NT2/D1 (cell line): ENCODE measurements around the gene DTWD2.
"Not testable (repeated sequence)": the region's sequence is repeated elsewhere in the genome, so short reads cannot be mapped to it uniquely, and the experiment has no call there.

ENCODE experiments used
- DNase-seq: peaks from one replicate; pipeline ENCODE4 v3.0.0-alpha.2; 2011; ENCODE audit warnings: low read depth, low spot score
- H3K27me3 ChIP-seq: 2 replicates; pipeline ENCODE4 v1.6.0; 2011; ENCODE audit warnings: mild to moderate bottlenecking; ENCODE audit not compliant: insufficient read length, insufficient read depth
- H3K36me3 ChIP-seq: 2 replicates; pipeline ENCODE4 v1.6.1; 2011; ENCODE audit warnings: mild to moderate bottlenecking, low read length, mixed read lengths; ENCODE audit not compliant: insufficient read depth, insufficient read length
- H3K4me1 ChIP-seq: 2 replicates; pipeline ENCODE4 v1.5.1; 2011; ENCODE audit not compliant: insufficient read depth, insufficient read length
- H3K4me3 ChIP-seq: 2 replicates; pipeline ENCODE4 v1.5.1; 2011; ENCODE audit warnings: low read depth; ENCODE audit not compliant: insufficient read length
- H3K9ac ChIP-seq: 2 replicates; pipeline ENCODE4 v1.6.0; 2011; ENCODE audit warnings: low read depth; ENCODE audit not compliant: insufficient read length
- H3K9me3 ChIP-seq: 2 replicates; pipeline ENCODE4 v1.5.1; 2011; ENCODE audit warnings: mild to moderate bottlenecking, low read length; ENCODE audit not compliant: insufficient read depth
- SUZ12 ChIP-seq: IDR thresholded peaks from 2 replicates; pipeline ENCODE4 v1.6.1; 2011; ENCODE audit not compliant: insufficient read length, insufficient read depth; ENCODE audit errors: extremely low read depth
- YY1 ChIP-seq: IDR thresholded peaks from 2 replicates; pipeline ENCODE4 v1.6.1; 2011; ENCODE audit not compliant: insufficient read length, insufficient read depth
- ZNF274 ChIP-seq: IDR thresholded peaks from 2 replicates; pipeline ENCODE4 v1.6.1; 2011; ENCODE audit warnings: mild to moderate bottlenecking, low read depth, low read length

Gene DTWD2

GRCh38 chr5:118919016-118919415, 69.3 kb downstream of the DTWD2 start:
- Histone ChIP-seq H3K27me3 (no peaks in the 10 kb centered on the region), H3K9ac (no peak overlapping the region), H3K36me3 (peaks cover 7% of the 10 kb centered on the region), H3K4me3 (no peak overlapping the region), H3K9me3 (no peaks in the 10 kb centered on the region), H3K4me1 (no peaks in the 10 kb centered on the region)
- no peak for DNase-seq
- TF ChIP-seq ZNF274 (no peak), YY1 (no peak)

GRCh38 chr5:118918232-118918631, 70.1 kb downstream of the DTWD2 start:
- TF ChIP-seq YY1 (no peak), SUZ12 (no peak), ZNF274 (no peak)
- no peak overlapping the region for H3K9ac ChIP-seq
- peaks cover 7% of the 10 kb centered on the region for H3K36me3 ChIP-seq
- no peak overlapping the region for H3K4me3 ChIP-seq
- H3K9me3 ChIP-seq: no peaks in the 10 kb centered on the region
- no peaks in the 10 kb centered on the region for H3K27me3 ChIP-seq
- H3K4me1 ChIP-seq: no peaks in the 10 kb centered on the region
- DNase-seq: no peak

GRCh38 chr5:118907536-118907935, 80.8 kb downstream of the DTWD2 start:
- H3K4me3 ChIP-seq, H3K9me3 ChIP-seq, DNase-seq, H3K27me3 ChIP-seq, H3K36me3 ChIP-seq, H3K9ac ChIP-seq, H3K4me1 ChIP-seq: not testable (repeated sequence)

- Histone ChIP-seq H3K27me3 (no peaks in the 10 kb centered on the region), H3K9me3 (no peaks in the 10 kb centered on the region), H3K4me3 (no peak overlapping the region), H3K36me3 (peaks cover 9% of the 10 kb centered on the region), H3K4me1 (no peaks in the 10 kb centered on the region), H3K9ac (no peak overlapping the region)
- TF ChIP-seq YY1 (no peak), SUZ12 (no peak), ZNF274 (no peak)
- DNase-seq: no peak
Measured at GRCh38 chr5:118906947-118907346, 81.4 kb downstream of the DTWD2 start.

- no peak for DNase-seq
- Histone ChIP-seq H3K9ac (no peak overlapping the region), H3K4me3 (no peak overlapping the region), H3K4me1 (no peaks in the 10 kb centered on the region), H3K27me3 (no peaks in the 10 kb centered on the region), H3K9me3 (no peaks in the 10 kb centered on the region), H3K36me3 (peaks cover 5% of the 10 kb centered on the region)
- no peak for TF ChIP-seq SUZ12
Measured at GRCh38 chr5:118905196-118905595, 83.2 kb downstream of the DTWD2 start.

- Histone ChIP-seq H3K4me3 (no peak overlapping the region), H3K27me3 (no peaks in the 10 kb centered on the region), H3K9ac (no peak overlapping the region), H3K9me3 (no peaks in the 10 kb centered on the region), H3K4me1 (no peaks in the 10 kb centered on the region), H3K36me3 (peaks cover 2% of the 10 kb centered on the region)
- no peak for TF ChIP-seq SUZ12
- no peak for TF ChIP-seq YY1
- TF ChIP-seq ZNF274: no peak
- DNase-seq: no peak
Measured at GRCh38 chr5:118902656-118903438, 85.5 kb downstream of the DTWD2 start.

GRCh38 chr5:118894709-118895108, 93.6 kb downstream of the DTWD2 start:
- DNase-seq: no peak

More at GRCh38 chr5:118894709-118895108, 93.6 kb downstream of the DTWD2 start:
- H3K36me3 ChIP-seq: no peaks in the 10 kb centered on the region
- no peaks in the 10 kb centered on the region for H3K9me3 ChIP-seq
- H3K27me3 ChIP-seq: no peaks in the 10 kb centered on the region
- TF ChIP-seq YY1 (no peak), ZNF274 (no peak), SUZ12 (no peak)
- H3K9ac ChIP-seq: no peak overlapping the region
- H3K4me3 ChIP-seq: no peak overlapping the region
- H3K4me1 ChIP-seq: no peaks in the 10 kb centered on the region
